SH-SY5Y (cell line): ENCODE measurements around the gene FBXL7.

Experiments used
- GATA2 ChIP-seq: IDR thresholded peaks from 2 replicates; pipeline ENCODE4 v1.6.1; 2011; ENCODE audit warnings: mild to moderate bottlenecking, low read depth, low read length
- GATA3 ChIP-seq: IDR thresholded peaks from 2 replicates; pipeline ENCODE4 v1.6.1; 2011; ENCODE audit warnings: low read depth, mild to moderate bottlenecking, low read length, moderate library complexity

Gene FBXL7

GRCh38 chr5:15790446-15791018 is 290.6 kb downstream of the FBXL7 start:
- no peak for TF ChIP-seq GATA3
- TF ChIP-seq GATA2: no peak

- no peak for TF ChIP-seq GATA3
- no peak for TF ChIP-seq GATA2
Observed at GRCh38 chr5:15791274-15791673, 291.3 kb downstream of the FBXL7 start.

DNA sequence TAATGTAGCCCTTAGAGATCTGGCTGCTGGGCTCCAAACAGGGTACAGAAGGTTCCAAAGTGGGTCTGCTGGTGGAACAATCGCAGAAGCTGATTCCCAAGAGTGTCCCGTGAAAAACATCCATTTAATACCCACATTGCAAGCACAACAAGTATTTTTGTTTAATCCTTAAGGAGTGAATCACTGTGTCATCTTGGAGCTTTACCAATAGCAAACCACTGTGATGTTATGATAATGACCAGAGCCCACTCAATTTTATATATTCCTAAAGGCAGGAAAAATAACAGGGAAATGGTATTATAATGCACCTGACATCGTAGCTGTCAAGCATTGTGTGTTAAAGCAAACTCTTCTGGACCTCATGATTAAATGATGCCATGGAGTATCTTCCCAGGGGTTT is 291.9 kb downstream of the FBXL7 start:
- TF ChIP-seq GATA2: no peak
- TF ChIP-seq GATA3: no peak

GRCh38 chr5:15794052-15794985 is 294.3 kb downstream of the FBXL7 start:
- TF ChIP-seq GATA2 (no peak), GATA3 (no peak)

DNA sequence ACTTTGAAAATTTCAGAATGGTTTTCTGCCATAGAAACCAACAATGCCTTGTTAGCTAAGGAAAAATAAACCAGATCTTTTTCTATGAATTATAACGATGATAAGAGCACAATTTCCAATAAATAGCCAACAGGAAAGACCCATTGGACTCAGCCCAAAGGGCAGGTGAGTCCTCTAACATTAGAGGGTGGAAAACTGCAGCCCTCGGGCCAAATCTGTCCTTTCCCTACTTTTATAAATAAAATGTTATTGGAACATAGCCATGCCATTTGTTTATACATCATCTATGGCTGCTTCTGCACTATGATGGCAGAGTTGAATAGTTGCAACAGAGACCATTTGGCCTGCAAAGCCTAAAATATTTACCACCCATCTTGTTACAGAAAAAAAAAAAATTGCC is 296.1 kb downstream of the FBXL7 start:
- no peak for TF ChIP-seq GATA2
- no peak for TF ChIP-seq GATA3

DNA sequence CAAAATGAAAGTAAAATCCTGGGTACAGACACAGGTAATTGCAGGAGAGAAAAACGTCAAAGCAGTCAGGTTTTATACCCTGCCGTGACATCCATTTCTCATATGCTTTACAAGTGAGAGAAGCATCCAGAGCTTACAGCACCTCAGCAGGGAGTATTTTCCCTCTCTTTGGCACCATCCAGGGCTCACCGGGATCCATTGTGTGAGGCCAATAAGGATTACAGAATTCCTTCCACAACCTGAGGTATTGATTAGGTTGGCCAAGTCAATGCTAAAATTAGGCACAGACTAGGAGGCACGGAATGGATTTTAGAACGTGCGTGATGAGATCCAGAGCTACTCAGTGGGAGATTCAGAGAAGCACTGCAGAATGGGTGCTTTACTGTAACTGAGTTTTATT is 296.6 kb downstream of the FBXL7 start:
- TF ChIP-seq GATA3 (no peak), GATA2 (no peak)

DNA sequence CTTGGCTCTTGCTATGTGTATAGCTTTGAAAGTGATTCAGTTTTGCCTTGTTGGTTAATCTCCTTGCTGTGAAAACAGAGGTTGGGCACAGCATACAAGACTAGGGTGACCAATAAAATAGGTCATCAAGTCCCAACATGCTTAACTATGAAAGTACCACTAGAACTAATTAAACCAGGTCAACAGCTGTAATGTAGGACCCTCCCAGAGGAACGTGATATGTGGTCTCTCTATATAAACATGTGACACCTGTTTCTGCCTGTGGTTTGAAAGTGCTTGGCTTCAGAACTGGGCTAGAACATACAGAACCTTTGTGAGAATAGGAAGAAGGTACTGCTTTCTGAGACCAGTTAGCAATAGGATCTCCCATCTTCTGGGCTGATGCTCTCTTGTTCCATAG is 297.1 kb downstream of the FBXL7 start:
- TF ChIP-seq GATA3 (no peak), GATA2 (no peak)

DNA sequence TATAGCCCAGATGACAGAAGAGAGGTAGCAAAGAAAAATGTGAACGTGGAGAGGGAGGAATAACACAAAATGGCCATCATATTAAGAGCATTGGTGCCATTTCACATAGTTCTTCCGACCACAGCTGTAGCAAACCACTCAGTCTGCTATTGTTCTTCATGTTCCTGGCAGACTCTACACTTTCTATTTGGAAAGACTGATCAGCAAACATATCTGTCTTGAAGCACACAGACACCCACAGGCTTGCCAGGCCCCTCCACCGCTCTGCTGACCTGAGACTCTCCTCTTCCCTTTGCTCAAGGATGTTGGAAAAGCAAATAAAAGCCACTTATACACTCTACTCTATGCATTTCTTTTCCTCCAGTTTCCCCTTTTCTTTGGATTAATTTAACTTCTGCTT is 298.0 kb downstream of the FBXL7 start:
- TF ChIP-seq GATA3: no peak
- no peak for TF ChIP-seq GATA2

GRCh38 chr5:15799014-15799413 is 299.0 kb downstream of the FBXL7 start:
- TF ChIP-seq GATA3 (no peak), GATA2 (no peak)

DNA sequence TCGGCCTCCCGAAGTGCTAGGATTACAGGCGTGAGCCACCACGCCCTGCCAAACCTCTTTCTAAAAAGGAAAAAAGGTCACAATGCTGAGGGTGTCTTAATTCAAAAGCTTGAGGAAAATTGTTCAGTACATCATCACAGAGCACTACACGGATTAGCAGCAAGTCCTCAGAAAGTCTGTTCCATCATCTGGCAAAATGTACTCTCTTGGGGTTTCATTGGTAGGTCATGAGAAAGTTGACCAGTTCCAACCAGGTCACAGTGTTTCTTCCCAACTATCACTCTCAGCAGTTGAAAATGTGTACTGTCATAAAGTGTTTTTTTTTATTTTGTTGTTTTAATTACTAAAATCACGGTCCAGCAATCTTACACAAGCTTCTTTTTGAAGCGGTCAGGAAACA is 299.6 kb downstream of the FBXL7 start:
- TF ChIP-seq GATA3 (no peak), GATA2 (no peak)

- TF ChIP-seq GATA3 (no peak), GATA2 (no peak)
Observed at GRCh38 chr5:15803280-15803679, 303.3 kb downstream of the FBXL7 start.

- TF ChIP-seq GATA3 (no peak), GATA2 (no peak)
Observed at GRCh38 chr5:15806613-15807012, 306.6 kb downstream of the FBXL7 start.

- TF ChIP-seq GATA3 (no peak), GATA2 (no peak)
Observed at GRCh38 chr5:15807248-15807647, 307.3 kb downstream of the FBXL7 start.

GRCh38 chr5:15807871-15808270 is 307.9 kb downstream of the FBXL7 start:
- TF ChIP-seq GATA2: no peak
- no peak for TF ChIP-seq GATA3

DNA sequence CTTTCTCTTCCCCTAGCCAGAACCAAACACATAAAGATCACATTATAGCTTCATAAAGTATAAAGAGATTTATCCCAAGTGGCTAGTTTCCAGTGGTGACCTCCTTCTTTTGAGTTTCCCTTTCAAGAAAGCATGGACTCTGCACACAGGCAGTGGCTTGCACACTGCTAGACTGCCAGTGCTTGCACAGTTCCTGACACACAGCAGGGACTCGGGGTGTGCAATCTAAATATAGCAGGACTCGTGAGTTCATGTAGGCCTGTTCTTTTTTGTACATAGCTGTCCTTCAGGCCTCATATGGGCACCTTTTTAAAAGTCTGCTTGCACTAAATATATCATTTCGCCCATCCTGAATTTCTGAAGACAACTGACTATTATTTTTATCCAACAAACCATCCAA is 308.6 kb downstream of the FBXL7 start:
- TF ChIP-seq GATA2 (no peak), GATA3 (no peak)
